Measurements from ENCODE around the gene NFILZ.
A peak's percentile ranks its signal among the peaks of the same experiment; 100 is the strongest.

NFILZ gene

DNA sequence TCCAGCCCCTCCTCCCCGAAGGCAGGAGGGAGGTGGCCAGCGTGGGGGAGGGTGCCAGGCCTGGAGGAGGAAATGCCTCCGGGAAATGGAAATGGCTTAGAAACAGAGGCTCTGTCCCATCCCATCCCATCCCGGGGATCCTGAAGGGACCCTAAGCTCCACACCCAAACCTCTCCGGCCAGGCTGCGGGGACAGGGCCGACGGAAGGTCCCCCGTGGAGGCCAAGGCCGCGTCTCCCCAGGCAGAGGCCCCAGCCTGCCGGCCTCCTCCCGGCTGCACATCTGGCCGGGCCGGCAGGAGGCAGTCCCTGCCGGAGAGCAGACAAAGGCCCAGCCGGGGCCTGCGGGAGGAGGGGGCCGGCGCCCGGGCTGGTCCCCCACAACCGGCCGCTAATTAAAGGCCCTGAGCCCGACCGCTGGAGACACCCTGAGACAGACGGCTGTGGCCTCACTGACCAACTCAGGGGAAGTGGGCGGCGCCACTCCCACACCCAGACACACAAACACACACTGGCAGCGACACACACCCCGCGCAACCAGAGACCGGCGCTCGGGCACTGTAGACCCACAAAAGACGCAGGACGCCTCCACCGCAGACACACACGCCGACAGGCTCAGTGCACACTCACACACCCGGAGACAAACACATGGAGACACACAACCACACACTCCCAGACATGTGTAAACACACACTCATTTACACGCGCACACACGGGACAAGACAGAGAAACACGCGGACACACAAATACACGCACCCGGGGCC, 21.0 kb upstream of the NFILZ start:
- H3K27ac ChIP-seq: peak overlapping the region; percentile 87 to 89
- H3K4me3 ChIP-seq: peak overlapping the region; percentile 82 to 86
- peaks cover 9 to 13% (median 13%) of the 10 kb centered on the region in 3 donors for H3K36me3 ChIP-seq
- no peaks in the 10 kb centered on the region for H3K27me3 ChIP-seq
- intact Hi-C loops (cut with DNase I; ENCODE audit: low total_unique reads): no loop called here
- peaks cover 0 to 5% (median 0%) of the 10 kb centered on the region in 3 donors for H3K9me3 ChIP-seq
- peaks cover 0 to 52% (median 32%) of the 10 kb centered on the region in 4 donors for H3K4me1 ChIP-seq
- TF ChIP-seq, protein P1, sequence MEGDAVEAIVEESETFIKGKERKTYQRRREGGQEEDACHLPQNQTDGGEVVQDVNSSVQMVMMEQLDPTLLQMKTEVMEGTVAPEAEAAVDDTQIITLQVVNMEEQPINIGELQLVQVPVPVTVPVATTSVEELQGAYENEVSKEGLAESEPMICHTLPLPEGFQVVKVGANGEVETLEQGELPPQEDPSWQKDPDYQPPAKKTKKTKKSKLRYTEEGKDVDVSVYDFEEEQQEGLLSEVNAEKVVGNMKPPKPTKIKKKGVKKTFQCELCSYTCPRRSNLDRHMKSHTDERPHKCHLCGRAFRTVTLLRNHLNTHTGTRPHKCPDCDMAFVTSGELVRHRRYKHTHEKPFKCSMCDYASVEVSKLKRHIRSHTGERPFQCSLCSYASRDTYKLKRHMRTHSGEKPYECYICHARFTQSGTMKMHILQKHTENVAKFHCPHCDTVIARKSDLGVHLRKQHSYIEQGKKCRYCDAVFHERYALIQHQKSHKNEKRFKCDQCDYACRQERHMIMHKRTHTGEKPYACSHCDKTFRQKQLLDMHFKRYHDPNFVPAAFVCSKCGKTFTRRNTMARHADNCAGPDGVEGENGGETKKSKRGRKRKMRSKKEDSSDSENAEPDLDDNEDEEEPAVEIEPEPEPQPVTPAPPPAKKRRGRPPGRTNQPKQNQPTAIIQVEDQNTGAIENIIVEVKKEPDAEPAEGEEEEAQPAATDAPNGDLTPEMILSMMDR (IDR thresholded peaks at IDR 0.05): peak; percentile 24 to 31
- peak; percentile 81 to 90 for DNase-seq

DNA sequence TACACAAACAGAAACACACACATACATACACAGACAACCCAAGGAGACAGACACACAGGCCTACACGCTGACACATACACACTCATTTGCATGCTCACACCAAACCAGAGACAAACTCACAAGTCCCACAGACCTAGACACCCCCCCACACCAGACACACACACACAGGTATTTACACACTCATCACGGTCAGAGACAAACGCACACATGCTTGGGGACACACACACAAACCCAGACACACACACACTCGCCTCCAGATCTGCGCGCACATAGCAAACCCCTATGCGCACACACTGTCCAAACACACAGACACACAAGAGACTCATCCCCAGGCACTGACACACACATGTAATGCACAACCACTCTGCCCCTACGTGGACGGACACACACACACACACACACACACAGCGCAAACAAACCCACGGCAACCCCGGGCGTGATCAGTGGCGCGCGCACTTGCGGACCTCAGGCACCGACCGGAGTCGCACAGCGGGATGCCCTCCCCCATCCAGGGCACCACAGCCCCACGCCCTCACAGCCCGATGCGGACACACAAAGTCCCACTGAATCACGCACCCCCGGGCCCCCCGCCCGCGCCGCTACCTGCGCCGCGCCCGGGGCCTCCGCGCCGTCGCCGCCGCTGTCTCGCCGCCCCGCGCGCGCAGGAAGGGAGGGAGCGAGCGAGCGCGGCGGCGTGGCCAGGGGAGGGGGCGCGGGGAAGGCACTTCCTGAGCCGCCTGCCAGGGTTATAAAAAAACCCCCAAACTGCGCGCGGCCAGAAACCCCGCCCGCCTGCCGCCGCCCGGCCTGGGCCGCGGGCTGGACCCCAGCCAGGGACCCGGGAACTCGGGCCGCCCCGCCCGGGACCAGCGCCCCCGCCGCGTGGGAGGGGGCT, 20.1 kb upstream of the NFILZ start, which contains the start of gene ADAMTS10:
ADAMTS10 (minus strand) TSS at position 675 of the 895 bp plus-strand sequence. CDS start 5,005 bp downstream, outside the sequence.
- H3K4me1 ChIP-seq: peaks cover 0 to 59% (median 32%) of the 10 kb centered on the region in 4 donors
- H3K9me3 ChIP-seq: peaks cover 0 to under 1% (median 0%) of the 10 kb centered on the region in 3 donors
- DNase-seq: peak; percentile 50 to 78
- H3K27ac ChIP-seq: peak within 1 kb of the TSS; percentile 87 to 89
- H3K27me3 ChIP-seq: no peaks in the 10 kb centered on the region
- intact Hi-C loops (cut with DNase I; ENCODE audit: low total_unique reads): no loop called here
- H3K36me3 ChIP-seq: peaks cover under 1 to 5% (median 4%) of the 10 kb centered on the region in 3 donors
- TF ChIP-seq, protein P1 (IDR thresholded peaks at IDR 0.05): no peak
- peak within 1 kb of the TSS; percentile 82 to 86 for H3K4me3 ChIP-seq

DNA sequence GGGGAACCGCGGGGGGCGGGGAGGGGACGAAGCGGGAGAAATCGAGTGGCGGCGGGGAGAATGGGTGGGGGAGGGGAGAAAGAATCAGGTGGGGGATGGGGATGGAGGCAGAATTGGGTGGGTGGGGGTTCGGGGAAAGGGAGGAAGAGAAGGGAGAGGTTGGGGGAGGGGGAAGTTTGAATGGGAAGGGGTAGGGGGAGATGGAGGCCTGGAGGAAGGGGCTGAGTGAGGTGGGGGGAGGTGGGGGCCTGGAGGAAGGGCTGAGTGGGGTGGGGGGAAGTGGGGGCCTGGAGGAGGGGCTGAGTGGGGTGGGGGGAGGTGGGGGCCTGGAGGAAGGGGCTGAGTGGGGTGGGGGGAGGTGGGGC, 19.5 kb upstream of the NFILZ start:
- Histone ChIP-seq H3K9me3 (no peaks in the 10 kb centered on the region), H3K27ac (peak overlapping the region; percentile 87 to 89), H3K4me1 (peaks cover 0 to 61% (median 32%) of the 10 kb centered on the region in 4 donors), H3K36me3 (no peaks in the 10 kb centered on the region), H3K4me3 (peak overlapping the region; percentile 82 to 86), H3K27me3 (no peaks in the 10 kb centered on the region)
- TF ChIP-seq, protein P1 (IDR thresholded peaks at IDR 0.05): no peak
- intact Hi-C loops (cut with DNase I; ENCODE audit: low total_unique reads): no loop called here
- no peak for DNase-seq

DNA sequence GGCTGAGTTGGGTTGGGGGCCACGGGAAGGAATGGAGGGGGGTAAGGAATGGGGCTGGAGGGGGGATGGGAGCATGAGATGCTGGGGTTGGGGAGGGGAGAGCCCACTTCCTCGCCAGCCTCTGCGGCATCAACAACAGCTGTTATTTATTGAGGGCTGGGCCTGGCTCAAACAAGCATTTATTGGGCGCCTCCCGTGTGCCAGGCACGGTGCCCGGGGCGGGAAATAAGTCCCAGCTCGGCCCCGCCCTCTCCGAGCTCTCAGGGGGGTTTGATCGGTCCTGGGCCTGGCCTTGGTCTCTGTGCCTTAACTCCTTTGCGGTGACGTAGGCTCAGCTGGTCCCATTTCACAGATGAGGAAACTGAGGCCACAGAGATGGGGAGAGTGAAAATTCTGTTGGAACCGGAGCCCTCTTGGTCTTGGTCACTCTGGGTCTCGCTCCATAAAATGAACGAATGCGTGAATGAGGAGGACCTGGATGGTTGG, 19.0 kb upstream of the NFILZ start:
- peak; percentile 45 to 80 for DNase-seq
- TF ChIP-seq, protein P1 (IDR thresholded peaks at IDR 0.05): no peak
- no peaks in the 10 kb centered on the region for H3K27me3 ChIP-seq
- H3K9me3 ChIP-seq: no peaks in the 10 kb centered on the region
- no peak overlapping the region for H3K4me3 ChIP-seq
- intact Hi-C loops (cut with DNase I; ENCODE audit: low total_unique reads): no loop called here
- H3K4me1 ChIP-seq: peaks cover 0 to 57% (median 31%) of the 10 kb centered on the region in 4 donors
- H3K36me3 ChIP-seq: no peaks in the 10 kb centered on the region
- H3K27ac ChIP-seq: peak overlapping the region; percentile 87 to 89
